A549 (cell line): ENCODE measurements around the gene CLCNKA. TPM values are rescaled to one million over a fixed set of nuclear protein-coding genes. Genes with fewer than 3 reads are reported as not detected.
A peak's percentile ranks its signal among the peaks of the same experiment; 100 is the strongest.

ENCODE experiments used
- ATAC-seq, 2 experiments: fragments of 200-7000 bp in 1 of 2; fragments of >200 bp in 1 of 2; cut with Nextera tagmentation in 1 of 2; cut with Tn5 transposase in 1 of 2; 3 replicates each; pipeline versions ENCODE4 v1.8.0 to v1.9.1; 2018 to 2020; ENCODE audit warnings: mild to moderate bottlenecking in 1 of 2, moderate library complexity in 1 of 2
- CTCF ChIA-PET: fragments of 300-600 bp; sonication (Branson Sonifier 250); formaldehyde crosslinking; extraction: SDS; loops from one replicate; lab custom pipeline; 2021; ENCODE audit warnings: antibody characterized with exemption, inconsistent platforms; lab: Yijun Ruan, JAX
- POLR2A ChIA-PET: fragments of 350-600 bp; formaldehyde crosslinking; extraction: SDS; loops from one replicate; lab custom pipeline; 2021; ENCODE audit warnings: antibody characterized with exemption, inconsistent platforms; lab: Yijun Ruan, JAX
- DNase-seq, 2 experiments: peaks; one replicate each; pipeline versions ENCODE4 v3.0.0 to v3.0.0-alpha.2; 2011 to 2016; ENCODE audit warnings: low read depth in 1 of 2, low spot score in 1 of 2
- FAIRE-seq: peaks from 2 replicates; lab custom pipeline; 2011; peaks lifted over from hg19 to GRCh38; lab: Jason Lieb, UNC
- H3K27ac ChIP-seq, 2 experiments: fragments of >200 bp; sonication (Bioruptor Twin); formaldehyde crosslinking; 3 replicates each; pipeline ENCODE4 v1.5.1; 2016 to 2017
- H3K4me1 ChIP-seq: fragments of >200 bp; sonication (Bioruptor Twin); formaldehyde crosslinking; 3 replicates; pipeline ENCODE4 v1.6.1; 2016
- H3K4me2 ChIP-seq: fragments of >200 bp; sonication (Bioruptor Twin); formaldehyde crosslinking; 3 replicates; pipeline ENCODE4 v1.6.1; 2016
- H3K4me3 ChIP-seq: fragments of >200 bp; sonication (Bioruptor Twin); formaldehyde crosslinking; 3 replicates; pipeline ENCODE4 v1.5.1; 2016
- H3K9me3 ChIP-seq: fragments of >200 bp; sonication (Bioruptor Twin); formaldehyde crosslinking; 3 replicates; pipeline ENCODE4 v1.6.1; 2016
- BHLHE40 ChIP-seq: IDR thresholded peaks from 2 replicates; pipeline ENCODE4 v1.6.1; 2012; ENCODE audit warnings: low read depth, low read length, inconsistent platforms
- CBX2 ChIP-seq: fragments of 200-600 bp; sonication (generic); IDR thresholded peaks from 2 replicates; pipeline ENCODE4 v1.6.1; 2016; ENCODE audit warnings: low read depth, mild to moderate bottlenecking, borderline replicate concordance
- EHF ChIP-seq: fragments of 250-450 bp; sonication (Bioruptor Pico); IDR thresholded peaks from 2 replicates; pipeline ENCODE4 v1.5.0; 2020; ENCODE audit warnings: mild to moderate bottlenecking
- EHMT2 ChIP-seq: fragments of 200-600 bp; sonication (generic); IDR thresholded peaks from 2 replicates; pipeline ENCODE4 v1.6.1; 2016; ENCODE audit warnings: antibody characterized with exemption, low read depth, mild to moderate bottlenecking, moderate library complexity
- FOXS1 ChIP-seq: fragments of 250-450 bp; sonication (Bioruptor Pico); IDR thresholded peaks from 2 replicates; pipeline ENCODE4 v1.5.0; 2020; ENCODE audit warnings: mild to moderate bottlenecking, moderate library complexity
- HES2 ChIP-seq: fragments of >200 bp; sonication (Bioruptor Twin); formaldehyde crosslinking; IDR thresholded peaks from 2 replicates; pipeline ENCODE4 v1.6.1; 2016
- HOXA7 ChIP-seq: fragments of 250-450 bp; sonication (Bioruptor Pico); IDR thresholded peaks from 2 replicates; pipeline ENCODE4 v1.5.0; 2020; ENCODE audit warnings: mild to moderate bottlenecking, moderate library complexity
- JUN ChIP-seq, 2 experiments: fragments of >200 bp; sonication (Bioruptor Twin); formaldehyde crosslinking; IDR thresholded peaks; 2 replicates in 1 of 2; 3 replicates in 1 of 2; pipeline ENCODE4 v1.6.1; 2016 to 2017
- NFE2L2 ChIP-seq: fragments of 150-350 bp; conservative IDR thresholded peaks from 2 replicates; pipeline ENCODE4 v1.6.1; 2014; ENCODE audit warnings: low read length
- NPAS2 ChIP-seq: fragments of 250-450 bp; sonication (Bioruptor Pico); IDR thresholded peaks from 2 replicates; pipeline ENCODE4 v1.8.0; 2022; ENCODE audit warnings: mild to moderate bottlenecking, moderate library complexity, borderline replicate concordance
- NR3C1 ChIP-seq: fragments of >200 bp; sonication (Bioruptor Twin); formaldehyde crosslinking; IDR thresholded peaks from 3 replicates; pipeline ENCODE4 v1.6.1; 2017
- PHF8 ChIP-seq: fragments of 200-600 bp; sonication (generic); IDR thresholded peaks from 2 replicates; pipeline ENCODE4 v1.6.1; 2016; ENCODE audit warnings: low read depth, mild to moderate bottlenecking, antibody characterized with exemption, moderate library complexity, borderline replicate concordance
- RAD21 ChIP-seq, 2 experiments: fragments of >200 bp in 1 of 2; sonication (Bioruptor Twin) in 1 of 2; formaldehyde crosslinking in 1 of 2; IDR thresholded peaks in 1 of 2; conservative IDR thresholded peaks in 1 of 2; 2 replicates in 1 of 2; 3 replicates in 1 of 2; pipeline ENCODE4 v1.6.1; 2012 to 2018; ENCODE audit warnings: inconsistent platforms in 1 of 2
- SMC3 ChIP-seq: fragments of >200 bp; sonication (Bioruptor Twin); formaldehyde crosslinking; IDR thresholded peaks from 3 replicates; pipeline ENCODE4 v1.6.1; 2018; ENCODE audit warnings: inconsistent platforms
- TFCP2L1 ChIP-seq: fragments of 250-450 bp; sonication (Bioruptor Pico); IDR thresholded peaks from 2 replicates; pipeline ENCODE4 v1.5.0; 2021; ENCODE audit warnings: mild to moderate bottlenecking
- ZC3H11A ChIP-seq: fragments of 450-650 bp; IDR thresholded peaks from 2 replicates; pipeline ENCODE4 v1.6.1; 2014; ENCODE audit warnings: antibody characterized with exemption, mild to moderate bottlenecking
- ZFP36 ChIP-seq: fragments of 450-650 bp; IDR thresholded peaks from 2 replicates; pipeline ENCODE4 v1.6.1; 2014; ENCODE audit warnings: borderline replicate concordance; ENCODE audit not compliant: partially characterized antibody
- ZNF302 ChIP-seq: fragments of 250-450 bp; sonication (Bioruptor Pico); IDR thresholded peaks from 2 replicates; pipeline ENCODE4 v1.9.0; 2021; ENCODE audit warnings: inconsistent platforms, mild to moderate bottlenecking, moderate library complexity
- ZSCAN20 ChIP-seq: fragments of 250-450 bp; sonication (Bioruptor Pico); IDR thresholded peaks from 2 replicates; pipeline ENCODE4 v1.8.0; 2022; ENCODE audit warnings: mild to moderate bottlenecking, moderate library complexity
- WGBS: methylation state at CpG from one replicate; pipeline ENCODE4 v1.1.6; 2017; ENCODE audit errors: missing lambda C conversion rate; 5-methylcytosine and 5-hydroxymethylcytosine counted together
- polyA plus RNA-seq, 4 experiments: library from polyadenylated mRNA; depleted of rRNA in 3 of 4; stranded (reverse); fragments of >200 nt; fragmentation: RNase III in 1 of 4; extraction: RNeasy Plus Mini Kit Qiagen cat#74134 plus additional on column Dnase treatment in 1 of 4; gene quantifications; 2 replicates in 3 of 4; 3 replicates in 1 of 4; pipeline ENCODE4 v1.2.3, GENCODE V29; 2011 to 2017
- TF ChIP-seq, protein P1 (sequence below): fragments of 450-650 bp; IDR thresholded peaks from 2 replicates; pipeline ENCODE4 v1.6.1; 2014; ENCODE audit warnings: antibody characterized with exemption
- TF ChIP-seq, protein P2 (sequence below): IDR thresholded peaks from 2 replicates; pipeline ENCODE4 v1.6.1; 2012

Gene CLCNKA
- polyA plus RNA-seq, 2 of the 4 experiments (the other 2 are of a cell fraction) = 0.06 TPM; not detected in 1

GRCh38 chr1:16014509-16015482 is 7.0 kb upstream of the CLCNKA start:
- Histone ChIP-seq H3K4me1 (peaks cover 25% of the 10 kb centered on the region), H3K9me3 (no peaks in the 10 kb centered on the region), H3K27ac (peak overlapping the region in 1 of 2 experiments; percentile 35; a peak in 1 of 6 replicates), H3K4me2 (no peak overlapping the region), H3K4me3 (no peak overlapping the region)
- 79% methylated on average over 11 of the region's 17 CpGs for WGBS
- ATAC-seq (no peak), DNase-seq (no peak), FAIRE-seq (no peak)
- ChIA-PET CTCF (interaction anchor here (1.0 to 1.6 kb wide), 3 partner anchors 16 to 18 kb away, joined by 3 to 4 read pairs (median 4); no protein-coding TSS in a partner anchor), POLR2A (no interaction called here)
- no peak for TF ChIP-seq ZFP36
- no peak for TF ChIP-seq TFCP2L1

GRCh38 chr1:16015491-16015890 is 6.3 kb upstream of the CLCNKA start:
- ChIA-PET CTCF (interaction anchor here (1.3 kb wide), 1 partner anchor 18 kb away, joined by 3 read pairs; no protein-coding TSS in a partner anchor), POLR2A (no interaction called here)
- Histone ChIP-seq H3K4me1 (peaks cover 25% of the 10 kb centered on the region), H3K4me3 (no peak overlapping the region), H3K4me2 (no peak overlapping the region; the same call in 2 of the 3 replicates), H3K27ac (peak overlapping the region; percentile 48 to 64; a peak in 3 of 6 replicates), H3K9me3 (no peaks in the 10 kb centered on the region)
- TF ChIP-seq ZNF302 (CRISPR knock-in tag) (no peak), SMC3 (no peak), ZSCAN20 (no peak), CBX2 (no peak), RAD21 (conservative IDR thresholded peaks at IDR 0.05 in 1 of 2, IDR thresholded peaks at IDR 0.05 in 1 of 2) (no peak), HES2 (no peak), JUN (IDR thresholded peaks at IDR 0.05) (no peak), ZC3H11A (no peak), PHF8 (no peak), NR3C1 (no peak), EHF (no peak), NFE2L2 (no peak), HOXA7 (CRISPR knock-in tag) (no peak), BHLHE40 (no peak)
- TF ChIP-seq, protein P1, sequence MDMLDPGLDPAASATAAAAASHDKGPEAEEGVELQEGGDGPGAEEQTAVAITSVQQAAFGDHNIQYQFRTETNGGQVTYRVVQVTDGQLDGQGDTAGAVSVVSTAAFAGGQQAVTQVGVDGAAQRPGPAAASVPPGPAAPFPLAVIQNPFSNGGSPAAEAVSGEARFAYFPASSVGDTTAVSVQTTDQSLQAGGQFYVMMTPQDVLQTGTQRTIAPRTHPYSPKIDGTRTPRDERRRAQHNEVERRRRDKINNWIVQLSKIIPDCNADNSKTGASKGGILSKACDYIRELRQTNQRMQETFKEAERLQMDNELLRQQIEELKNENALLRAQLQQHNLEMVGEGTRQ = no peak
- TF ChIP-seq, protein P2, sequence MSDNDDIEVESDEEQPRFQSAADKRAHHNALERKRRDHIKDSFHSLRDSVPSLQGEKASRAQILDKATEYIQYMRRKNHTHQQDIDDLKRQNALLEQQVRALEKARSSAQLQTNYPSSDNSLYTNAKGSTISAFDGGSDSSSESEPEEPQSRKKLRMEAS = no peak
- no peak for DNase-seq
- 92% methylated on average over 7 of the region's 25 CpGs for WGBS
- no peak for ATAC-seq
- no peak for FAIRE-seq

- 0 out of 6 replicates have a peak, but pooled peaks of 1 of the 2 experiments have one; percentile 4 for ATAC-seq
- POLR2A ChIA-PET = no interaction called here
- H3K4me1 ChIP-seq = peaks cover 25% of the 10 kb centered on the region
- no peak for FAIRE-seq
- no peak overlapping the region; the same call in 2 of the 3 replicates for H3K4me2 ChIP-seq
- DNase-seq = no peak
- 63% methylated on average over 6 of the region's 23 CpGs for WGBS
- no peak for TF ChIP-seq EHMT2
- no peak for TF ChIP-seq NPAS2
- no peak for TF ChIP-seq FOXS1
- CTCF ChIA-PET = interaction anchor here (0.6 to 2.2 kb wide), 3 partner anchors 8 to 935 kb away, joined by 3 to 6 read pairs (median 3); no protein-coding TSS in a partner anchor
- peak overlapping the region; percentile 48 to 64; a peak in 3 of 6 replicates for H3K27ac ChIP-seq
- no peaks in the 10 kb centered on the region for H3K9me3 ChIP-seq
- no peak overlapping the region for H3K4me3 ChIP-seq
These were observed 5.6 kb upstream of the CLCNKA start for GRCh38 chr1:16015960-16016901.
